SK-N-MC (cell line): Measurements from ENCODE around the gene EHD4.

ENCODE experiments used
- EZH2 ChIP-seq: fragments of 200-600 bp; sonication (generic); IDR thresholded peaks from one replicate; pipeline ENCODE4 v1.6.1; 2017; ENCODE audit warnings: antibody characterized with exemption
- FOXP2 ChIP-seq: optimal IDR thresholded peaks from 2 replicates; pipeline ENCODE3; 2011; ENCODE audit warnings: mild to moderate bottlenecking, moderate library complexity; ENCODE audit not compliant: insufficient read depth; ENCODE audit errors: extremely low read length, control extremely low read depth
- POLR2AphosphoS5 ChIP-seq: IDR thresholded peaks from 2 replicates; pipeline ENCODE4 v1.6.1; 2012; ENCODE audit warnings: mild to moderate bottlenecking, low read depth, low read length, borderline replicate concordance

- no peak for TF ChIP-seq EZH2
- TF ChIP-seq FOXP2: no peak
- TF ChIP-seq POLR2AphosphoS5: no peak
These were observed 67.8 kb downstream of the EHD4 start for GRCh38 chr15:41904541-41905005.
